ENCODE measurements around the gene AADAC. TPM values are rescaled to one million over a fixed set of nuclear protein-coding genes. Genes with fewer than 3 reads are reported as not detected.

Gene AADAC
- total RNA-seq, 2 donors from 2014 or later = not detected

DNA sequence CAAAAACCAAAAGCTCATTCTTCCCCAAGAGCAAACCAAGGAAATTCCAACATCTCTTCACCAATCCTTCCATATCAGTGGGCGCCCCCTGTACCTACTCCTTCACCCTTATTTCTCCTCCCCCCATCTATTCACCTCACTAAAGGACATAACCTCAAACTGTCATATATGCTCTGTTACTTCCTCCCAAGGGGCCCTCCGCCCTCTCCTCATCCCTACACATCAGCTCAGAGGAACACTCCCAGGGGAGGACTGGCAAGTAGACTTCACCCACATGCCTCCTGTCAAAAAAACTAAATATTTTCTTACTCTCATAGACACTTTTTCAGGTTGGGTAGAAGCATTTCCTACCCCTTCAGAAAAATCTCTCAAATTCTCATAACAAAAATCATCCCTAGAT lies 2.4 kb upstream of the AADAC start:
- TF ChIP-seq, protein P1, sequence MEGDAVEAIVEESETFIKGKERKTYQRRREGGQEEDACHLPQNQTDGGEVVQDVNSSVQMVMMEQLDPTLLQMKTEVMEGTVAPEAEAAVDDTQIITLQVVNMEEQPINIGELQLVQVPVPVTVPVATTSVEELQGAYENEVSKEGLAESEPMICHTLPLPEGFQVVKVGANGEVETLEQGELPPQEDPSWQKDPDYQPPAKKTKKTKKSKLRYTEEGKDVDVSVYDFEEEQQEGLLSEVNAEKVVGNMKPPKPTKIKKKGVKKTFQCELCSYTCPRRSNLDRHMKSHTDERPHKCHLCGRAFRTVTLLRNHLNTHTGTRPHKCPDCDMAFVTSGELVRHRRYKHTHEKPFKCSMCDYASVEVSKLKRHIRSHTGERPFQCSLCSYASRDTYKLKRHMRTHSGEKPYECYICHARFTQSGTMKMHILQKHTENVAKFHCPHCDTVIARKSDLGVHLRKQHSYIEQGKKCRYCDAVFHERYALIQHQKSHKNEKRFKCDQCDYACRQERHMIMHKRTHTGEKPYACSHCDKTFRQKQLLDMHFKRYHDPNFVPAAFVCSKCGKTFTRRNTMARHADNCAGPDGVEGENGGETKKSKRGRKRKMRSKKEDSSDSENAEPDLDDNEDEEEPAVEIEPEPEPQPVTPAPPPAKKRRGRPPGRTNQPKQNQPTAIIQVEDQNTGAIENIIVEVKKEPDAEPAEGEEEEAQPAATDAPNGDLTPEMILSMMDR (IDR thresholded peaks at IDR 0.05) = no peak
- Histone ChIP-seq H3K36me3 (no peaks in the 10 kb centered on the region), H3K9me3 (no peaks in the 10 kb centered on the region), H3K27ac (no peak overlapping the region), H3K27me3 (replicated peaks; ENCODE audit: insufficient read depth) (no peaks in the 10 kb centered on the region), H3K4me3 (no peak overlapping the region), H3K4me1 (ENCODE audit: control insufficient read depth in 1 of 2, low read depth in 2 of 2) (no peaks in the 10 kb centered on the region)
- ATAC-seq (ENCODE audit: insufficient number of reproducible peaks, low FRiP score, low read depth) (no peak), DNase-seq (ENCODE audit: low spot score) (no peak)

DNA sequence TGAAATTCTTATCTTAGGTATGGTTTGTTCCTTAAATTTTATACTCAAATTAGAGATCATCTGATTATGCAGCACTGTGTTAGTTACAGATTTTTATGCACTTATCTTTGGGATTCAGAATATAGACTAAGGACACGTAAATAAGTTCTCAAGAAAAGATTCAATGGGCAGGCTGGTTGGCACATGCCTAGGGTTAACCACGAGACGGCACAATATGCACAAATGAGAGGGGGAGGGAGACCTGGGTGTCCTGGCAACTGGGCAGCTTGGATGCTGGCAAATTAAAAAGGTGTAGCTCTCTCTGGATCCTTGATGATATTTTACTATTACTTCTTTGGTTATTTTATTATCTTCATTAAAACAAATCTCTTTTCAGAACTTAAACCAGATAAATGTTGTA lies 672 bp downstream of the AADAC start:
- TF ChIP-seq, protein P1 (IDR thresholded peaks at IDR 0.05) = no peak
- DNase-seq (ENCODE audit: low spot score) = no peak

DNA sequence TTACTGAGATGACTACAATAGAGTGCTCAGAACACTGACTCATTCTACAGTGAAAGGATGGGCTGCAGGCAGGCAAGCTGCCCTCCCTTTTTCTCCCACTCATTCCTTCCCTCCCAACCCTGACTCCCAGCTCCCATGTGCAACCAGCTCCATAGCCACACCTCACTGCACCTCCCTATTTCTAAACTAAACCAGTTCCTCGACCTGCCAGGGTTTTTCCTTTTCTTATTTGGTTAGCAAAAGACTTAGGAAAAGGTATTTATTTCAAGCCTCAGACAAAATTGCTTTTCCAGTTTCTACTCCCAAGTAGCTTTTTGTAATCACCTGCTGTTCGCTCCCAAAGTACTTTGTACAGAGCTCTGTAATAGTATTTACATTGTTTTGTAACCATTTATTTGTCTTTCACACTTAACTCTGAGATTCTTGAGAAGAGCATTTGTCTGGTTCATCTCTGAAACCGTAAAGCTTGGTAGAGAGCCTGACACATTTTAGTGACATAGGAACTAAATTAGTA lies 2.2 kb downstream of the AADAC start:
- H3K27ac ChIP-seq = no peak overlapping the region
- no peaks in the 10 kb centered on the region for H3K9me3 ChIP-seq
- ATAC-seq (ENCODE audit: insufficient number of reproducible peaks, low FRiP score, low read depth) (no peak), DNase-seq (ENCODE audit: low spot score) (no peak)
- no peaks in the 10 kb centered on the region for H3K4me1 ChIP-seq (ENCODE audit: control insufficient read depth in 1 of 2, low read depth in 2 of 2)
- TF ChIP-seq, protein P1 (IDR thresholded peaks at IDR 0.05) = no peak
- no peak overlapping the region for H3K4me3 ChIP-seq
- no peaks in the 10 kb centered on the region for H3K36me3 ChIP-seq
- H3K27me3 ChIP-seq (replicated peaks; ENCODE audit: insufficient read depth) = no peaks in the 10 kb centered on the region

More for the DNA sequence above, 672 bp downstream of the AADAC start:
- ATAC-seq (ENCODE audit: insufficient number of reproducible peaks, low FRiP score, low read depth) = no peak
- Histone ChIP-seq H3K36me3 (no peaks in the 10 kb centered on the region), H3K4me3 (no peak overlapping the region), H3K9me3 (no peaks in the 10 kb centered on the region), H3K27me3 (replicated peaks; ENCODE audit: insufficient read depth) (no peaks in the 10 kb centered on the region), H3K4me1 (ENCODE audit: control insufficient read depth in 1 of 2, low read depth in 2 of 2) (no peaks in the 10 kb centered on the region), H3K27ac (no peak overlapping the region)

DNA sequence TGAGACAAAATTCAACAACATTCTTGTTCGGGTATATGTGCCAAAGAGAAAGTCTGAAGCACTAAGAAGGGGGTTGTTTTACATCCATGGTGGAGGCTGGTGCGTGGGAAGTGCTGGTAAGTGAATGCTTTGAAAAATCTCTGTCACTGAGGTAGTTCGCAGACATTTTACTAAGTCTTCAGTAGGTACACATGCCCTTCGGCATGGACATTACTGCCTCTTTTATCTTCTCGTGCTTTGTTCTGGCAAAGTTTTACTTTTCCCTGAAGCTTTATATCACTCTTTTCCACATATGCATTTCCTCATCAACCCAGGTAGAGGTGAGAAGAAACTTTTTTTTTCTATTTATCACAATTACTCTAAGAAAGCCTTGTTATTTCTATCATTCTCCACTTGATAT lies 3.6 kb downstream of the AADAC start:
- DNase-seq (ENCODE audit: low spot score) = no peak
- Histone ChIP-seq H3K4me3 (no peak overlapping the region), H3K36me3 (no peaks in the 10 kb centered on the region), H3K27ac (no peak overlapping the region), H3K4me1 (ENCODE audit: control insufficient read depth in 1 of 2, low read depth in 2 of 2) (no peaks in the 10 kb centered on the region), H3K9me3 (no peaks in the 10 kb centered on the region), H3K27me3 (replicated peaks; ENCODE audit: insufficient read depth) (no peaks in the 10 kb centered on the region)
- ATAC-seq (ENCODE audit: insufficient number of reproducible peaks, low FRiP score, low read depth) = no peak
- TF ChIP-seq, protein P1 (IDR thresholded peaks at IDR 0.05) = no peak

DNA sequence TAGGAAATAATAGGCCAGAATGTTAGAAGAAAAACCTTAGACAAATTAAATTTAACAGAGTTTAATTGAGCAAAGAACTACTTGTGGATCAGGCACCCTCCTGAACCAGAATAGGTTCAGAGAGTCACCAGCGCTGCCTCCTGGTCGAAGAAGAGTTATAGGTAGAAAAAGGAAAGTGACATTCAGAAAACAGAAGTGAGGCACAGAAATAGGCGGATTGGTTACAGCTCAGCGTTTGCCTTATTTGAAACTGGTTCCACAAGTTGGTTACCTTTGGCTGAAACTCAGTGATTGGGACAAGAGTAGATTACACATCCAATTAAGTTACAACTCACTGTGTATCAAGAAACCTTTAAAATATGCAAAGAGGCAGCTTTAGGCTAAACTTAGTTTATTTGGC lies 4.4 kb downstream of the AADAC start:
- TF ChIP-seq, protein P1 (IDR thresholded peaks at IDR 0.05) = no peak
- no peak for ATAC-seq (ENCODE audit: insufficient number of reproducible peaks, low FRiP score, low read depth)

More for the DNA sequence above, 4.4 kb downstream of the AADAC start:
- H3K36me3 ChIP-seq = no peaks in the 10 kb centered on the region
- no peak overlapping the region for H3K4me3 ChIP-seq
- H3K9me3 ChIP-seq = no peaks in the 10 kb centered on the region
- no peaks in the 10 kb centered on the region for H3K27me3 ChIP-seq (replicated peaks; ENCODE audit: insufficient read depth)
- no peak overlapping the region for H3K27ac ChIP-seq
- DNase-seq (ENCODE audit: low spot score) = no peak
- H3K4me1 ChIP-seq (ENCODE audit: control insufficient read depth in 1 of 2, low read depth in 2 of 2) = no peaks in the 10 kb centered on the region

All from thoracic aorta (tissue), 2 donors.